Naive thymus-derived CD4-positive, alpha-beta T cell (primary cell): Measurements from ENCODE around the gene COL21A1. TPM values are rescaled to one million over a fixed set of nuclear protein-coding genes. Genes with fewer than 3 reads are reported as not detected.

Experiments
- ATAC-seq: fragments of 150-1000 bp; cut with Tn5 transposase; 2 replicates; pipeline ENCODE4 v1.10.0; 2021; ENCODE audit warnings: mild to moderate bottlenecking, moderate library complexity
- CTCF ChIA-PET: fragments of 350-600 bp; sonication (Branson Sonifier 250); formaldehyde crosslinking; loops from one replicate; lab custom pipeline; 2021; ENCODE audit warnings: antibody characterized with exemption; lab: Charles Lee
- POLR2A ChIA-PET: fragments of 350-600 bp; sonication (Branson Sonifier 250); formaldehyde crosslinking; loops from one replicate; lab custom pipeline; 2021; ENCODE audit warnings: antibody characterized with exemption, inconsistent platforms; lab: Charles Lee
- DNase-seq, 9 donors: peaks; one replicate each; pipeline versions ENCODE4 v3.0.0 to v3.0.0-alpha.2; 2020 to 2022; ENCODE audit warnings: mixed read lengths in 1 of 9
- H3K27ac ChIP-seq: one replicate; pipeline ENCODE4 v1.7.0; 2013; ENCODE audit warnings: mild to moderate bottlenecking, low read depth, low read length, moderate library complexity
- H3K27me3 ChIP-seq, 2 donors: one replicate each; pipeline ENCODE4 v1.7.0; 2013; ENCODE audit warnings: low read length in 2 of 2, mild to moderate bottlenecking in 2 of 2, moderate library complexity in 2 of 2; ENCODE audit not compliant: control insufficient read depth in 2 of 2, insufficient read depth in 2 of 2
- H3K36me3 ChIP-seq, 3 experiments: 1 replicate in 2 of 3; 2 replicates in 1 of 3; pipeline ENCODE4 v1.7.0; 2013; ENCODE audit warnings: low read length in 3 of 3, mild to moderate bottlenecking in 3 of 3, moderate library complexity in 1 of 3; ENCODE audit not compliant: insufficient read depth in 3 of 3, control insufficient read depth in 2 of 3
- H3K4me1 ChIP-seq, 2 donors: one replicate each; pipeline ENCODE4 v1.7.0; 2013; ENCODE audit warnings: low read length in 2 of 2, mild to moderate bottlenecking in 2 of 2, moderate library complexity in 1 of 2; ENCODE audit not compliant: control insufficient read depth in 2 of 2, insufficient read depth in 2 of 2
- H3K4me3 ChIP-seq: 2 replicates; pipeline ENCODE4 v1.7.0; 2013; ENCODE audit warnings: mild to moderate bottlenecking, low read length
- H3K9me3 ChIP-seq, 3 experiments: 1 replicate in 2 of 3; 2 replicates in 1 of 3; pipeline ENCODE4 v1.7.0; 2013; ENCODE audit warnings: low read length in 3 of 3; ENCODE audit not compliant: control insufficient read depth in 2 of 3
- H3K27ac Mint-ChIP-seq, 9 donors: one replicate each; pipeline ENCODE4 v1.8.0; 2020 to 2022; ENCODE audit warnings: mixed read lengths in 9 of 9, mild to moderate bottlenecking in 8 of 9, moderate library complexity in 5 of 9, inconsistent platforms in 2 of 9
- H3K27me3 Mint-ChIP-seq, 5 donors: one replicate each; pipeline ENCODE4 v1.8.0; 2021 to 2022; ENCODE audit warnings: mixed read lengths in 5 of 5, mild to moderate bottlenecking in 1 of 5
- H3K36me3 Mint-ChIP-seq, 5 donors: one replicate each; pipeline ENCODE4 v1.8.0; 2020 to 2022; ENCODE audit warnings: mixed read lengths in 5 of 5, mild to moderate bottlenecking in 3 of 5, inconsistent platforms in 1 of 5
- H3K4me1 Mint-ChIP-seq, 7 donors: one replicate each; pipeline ENCODE4 v1.8.0; 2020 to 2022; ENCODE audit warnings: mixed read lengths in 7 of 7, mild to moderate bottlenecking in 3 of 7, inconsistent platforms in 1 of 7
- H3K4me3 Mint-ChIP-seq, 10 donors: one replicate each; pipeline ENCODE4 v1.8.0; 2020 to 2022; ENCODE audit warnings: mild to moderate bottlenecking in 10 of 10, mixed read lengths in 10 of 10, moderate library complexity in 6 of 10, inconsistent platforms in 2 of 10
- H3K9me3 Mint-ChIP-seq, 11 donors: one replicate each; pipeline ENCODE4 v1.8.0; 2020 to 2022; ENCODE audit warnings: mixed read lengths in 11 of 11, mild to moderate bottlenecking in 4 of 11, inconsistent platforms in 1 of 11, moderate library complexity in 1 of 11
- intact Hi-C, 2 donors: fragments of 100-400 bp; cut with micrococcal nuclease; formaldehyde crosslinking; loops; one replicate each; pipeline ENCODE4 v1.15.1; 2023
- polyA plus RNA-seq, 2 donors: library from polyadenylated mRNA; unstranded; fragments of 300-500 nt; fragmentation: Illumina TruSeq; gene quantifications; one replicate each; pipeline ENCODE4 v1.2.3, GENCODE V29; 2021
- total RNA-seq, 6 experiments: library from RNA in 5 of 6; stranded (reverse) in 5 of 6; gene quantifications; 1 replicate in 5 of 6; 2 replicates in 1 of 6; pipeline ENCODE4 v1.2.3 and lab custom pipeline; 2021 to 2026

The COL21A1 gene
- total and polyA plus RNA-seq, 7 experiments from 2014 or later: not detected

GRCh38 chr6:56050530-56051201 lies 196.7 kb downstream of the COL21A1 start:
- no peak for ATAC-seq
- CTCF ChIA-PET: no interaction called here

GRCh38 chr6:56048601-56049000 lies 198.8 kb downstream of the COL21A1 start:
- no peak overlapping the region for H3K4me3 ChIP-seq
- H3K27me3 ChIP-seq: no peaks in the 10 kb centered on the region
- peaks cover 0 to 4% (median 0%) of the 10 kb centered on the region in 7 donors for H3K4me1 Mint-ChIP-seq
- ChIA-PET CTCF (no interaction called here), POLR2A (no interaction called here)
- intact Hi-C loops: no loop called here
- peaks cover 0 to 14% (median 2%) of the 10 kb centered on the region in 11 donors for H3K9me3 Mint-ChIP-seq
- ATAC-seq (no peak), DNase-seq (no peak)
- H3K36me3 Mint-ChIP-seq: no peaks in the 10 kb centered on the region
- no peak overlapping the region for H3K27ac ChIP-seq
- no peaks in the 10 kb centered on the region for H3K4me1 ChIP-seq
- H3K27me3 Mint-ChIP-seq: no peaks in the 10 kb centered on the region
- H3K4me3 Mint-ChIP-seq: no peak overlapping the region
- H3K36me3 ChIP-seq: no peaks in the 10 kb centered on the region
- H3K27ac Mint-ChIP-seq: no peak overlapping the region
- no peaks in the 10 kb centered on the region for H3K9me3 ChIP-seq

More at GRCh38 chr6:56050530-56051201, 196.7 kb downstream of the COL21A1 start:
- Mint-ChIP-seq H3K4me3 (no peak overlapping the region), H3K27me3 (no peaks in the 10 kb centered on the region), H3K27ac (no peak overlapping the region), H3K4me1 (peaks cover 0 to 4% (median 0%) of the 10 kb centered on the region in 7 donors), H3K36me3 (no peaks in the 10 kb centered on the region), H3K9me3 (peaks cover 0 to 14% (median 0%) of the 10 kb centered on the region in 11 donors)
- no peaks in the 10 kb centered on the region for H3K4me1 ChIP-seq
- H3K36me3 ChIP-seq: no peaks in the 10 kb centered on the region
- intact Hi-C loops: loop anchor here in 1 of 2 donors (1.0 kb wide), 1 partner anchor 8 kb away; no protein-coding TSS in a partner anchor
- POLR2A ChIA-PET: no interaction called here
- H3K4me3 ChIP-seq: no peak overlapping the region
- H3K27ac ChIP-seq: no peak overlapping the region
- no peak for DNase-seq
- no peaks in the 10 kb centered on the region for H3K27me3 ChIP-seq
- no peaks in the 10 kb centered on the region for H3K9me3 ChIP-seq

DNA sequence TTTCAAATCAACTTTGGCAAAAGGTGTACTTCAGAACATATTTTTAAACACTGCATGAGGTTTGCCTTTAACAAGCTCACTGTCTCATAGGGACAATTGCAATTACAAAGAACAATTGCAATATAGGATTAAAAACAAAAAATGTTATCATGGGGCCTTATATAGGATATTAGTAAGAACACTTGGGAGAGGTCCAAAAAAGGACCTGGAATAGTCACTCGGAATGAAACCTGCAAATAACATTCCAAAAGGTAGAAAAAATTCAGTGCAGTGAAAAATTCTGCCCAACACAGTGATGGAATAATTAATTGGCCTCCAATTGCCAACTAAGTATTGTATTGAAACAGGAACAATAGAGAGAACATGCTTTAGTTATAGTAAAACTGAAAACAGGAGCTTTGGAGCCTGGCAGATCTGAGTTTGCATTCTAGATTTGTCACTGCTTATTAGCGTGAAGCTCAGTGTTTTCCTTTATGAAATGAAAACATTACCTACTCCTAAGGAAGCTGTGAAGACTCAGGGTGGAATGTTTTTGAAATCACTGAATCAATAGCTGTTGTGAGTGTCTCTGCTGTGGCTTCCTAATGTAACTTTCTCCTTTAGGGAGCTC lies 199.3 kb downstream of the COL21A1 start:
- Mint-ChIP-seq H3K9me3 (peaks cover 0 to 14% (median 2%) of the 10 kb centered on the region in 11 donors), H3K27me3 (no peaks in the 10 kb centered on the region), H3K36me3 (no peaks in the 10 kb centered on the region), H3K4me1 (peaks cover 0 to 4% (median 0%) of the 10 kb centered on the region in 7 donors), H3K4me3 (no peak overlapping the region), H3K27ac (no peak overlapping the region)
- DNase-seq: no peak
- Histone ChIP-seq H3K4me1 (no peaks in the 10 kb centered on the region), H3K27me3 (no peaks in the 10 kb centered on the region), H3K27ac (no peak overlapping the region), H3K36me3 (no peaks in the 10 kb centered on the region), H3K9me3 (no peaks in the 10 kb centered on the region), H3K4me3 (no peak overlapping the region)
- intact Hi-C loops: no loop called here
- ATAC-seq: no peak
- CTCF ChIA-PET: no interaction called here
- POLR2A ChIA-PET: no interaction called here

GRCh38 chr6:56046576-56046975 lies 200.8 kb downstream of the COL21A1 start:
- Histone ChIP-seq H3K27ac (no peak overlapping the region), H3K27me3 (no peaks in the 10 kb centered on the region), H3K4me3 (no peak overlapping the region), H3K4me1 (no peaks in the 10 kb centered on the region), H3K9me3 (no peaks in the 10 kb centered on the region), H3K36me3 (no peaks in the 10 kb centered on the region)
- POLR2A ChIA-PET: no interaction called here
- H3K4me3 Mint-ChIP-seq: no peak overlapping the region
- intact Hi-C loops: no loop called here
- CTCF ChIA-PET: no interaction called here
- no peaks in the 10 kb centered on the region for H3K27me3 Mint-ChIP-seq
- no peak for DNase-seq
- ATAC-seq: no peak
- no peak overlapping the region for H3K27ac Mint-ChIP-seq
- no peaks in the 10 kb centered on the region for H3K36me3 Mint-ChIP-seq
- H3K4me1 Mint-ChIP-seq: peaks cover 0 to 4% (median 0%) of the 10 kb centered on the region in 7 donors
- peaks cover 0 to 14% (median 2%) of the 10 kb centered on the region in 11 donors for H3K9me3 Mint-ChIP-seq

DNA sequence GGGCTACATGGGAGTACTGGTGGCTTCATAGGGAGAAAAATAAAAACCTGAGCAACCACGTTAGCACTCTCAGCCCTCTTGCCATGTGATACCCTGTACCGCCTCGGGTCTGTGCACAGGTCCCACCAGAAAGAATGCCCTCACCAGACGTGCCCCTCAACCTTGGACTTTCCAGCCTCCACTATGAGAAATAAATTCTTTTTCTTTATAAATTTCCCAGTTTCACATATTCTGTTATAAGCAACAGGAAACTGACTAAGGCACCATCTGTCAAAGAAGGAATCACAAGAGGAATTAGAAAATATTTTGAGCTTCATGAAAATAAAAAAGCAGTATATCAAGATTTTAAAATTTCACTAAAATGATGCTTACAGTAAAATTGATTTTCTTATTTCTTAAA lies 203.6 kb downstream of the COL21A1 start:
- Histone ChIP-seq H3K4me1 (no peaks in the 10 kb centered on the region), H3K27ac (no peak overlapping the region), H3K9me3 (no peaks in the 10 kb centered on the region), H3K27me3 (no peaks in the 10 kb centered on the region), H3K4me3 (no peak overlapping the region), H3K36me3 (no peaks in the 10 kb centered on the region)
- Mint-ChIP-seq H3K36me3 (no peaks in the 10 kb centered on the region), H3K27ac (no peak overlapping the region), H3K4me3 (no peak overlapping the region), H3K27me3 (no peaks in the 10 kb centered on the region), H3K9me3 (peaks cover 0 to 13% (median 2%) of the 10 kb centered on the region in 11 donors), H3K4me1 (no peaks in the 10 kb centered on the region)
- DNase-seq (no peak), ATAC-seq (no peak)
- POLR2A ChIA-PET: no interaction called here
- CTCF ChIA-PET: no interaction called here
- intact Hi-C loops: no loop called here

- Mint-ChIP-seq H3K27me3 (no peaks in the 10 kb centered on the region), H3K9me3 (peaks cover 0 to 19% (median 2%) of the 10 kb centered on the region in 11 donors), H3K36me3 (no peaks in the 10 kb centered on the region), H3K27ac (no peak overlapping the region), H3K4me1 (no peaks in the 10 kb centered on the region), H3K4me3 (no peak overlapping the region)
- Histone ChIP-seq H3K4me1 (no peaks in the 10 kb centered on the region), H3K4me3 (no peak overlapping the region), H3K9me3 (no peaks in the 10 kb centered on the region), H3K36me3 (no peaks in the 10 kb centered on the region), H3K27ac (no peak overlapping the region), H3K27me3 (no peaks in the 10 kb centered on the region)
- no peak for DNase-seq
- ChIA-PET CTCF (no interaction called here), POLR2A (no interaction called here)
- no peak for ATAC-seq
- intact Hi-C loops: no loop called here
Measured at GRCh38 chr6:56043076-56043475, 204.3 kb downstream of the COL21A1 start.

GRCh38 chr6:56041591-56041990 lies 205.8 kb downstream of the COL21A1 start:
- Histone ChIP-seq H3K36me3 (no peaks in the 10 kb centered on the region), H3K27ac (no peak overlapping the region), H3K9me3 (no peaks in the 10 kb centered on the region), H3K4me3 (no peak overlapping the region), H3K27me3 (no peaks in the 10 kb centered on the region), H3K4me1 (no peaks in the 10 kb centered on the region)
- Mint-ChIP-seq H3K36me3 (no peaks in the 10 kb centered on the region), H3K27ac (no peak overlapping the region), H3K4me3 (no peak overlapping the region), H3K4me1 (no peaks in the 10 kb centered on the region), H3K9me3 (peaks cover 0 to 21% (median 4%) of the 10 kb centered on the region in 11 donors), H3K27me3 (no peaks in the 10 kb centered on the region)
- DNase-seq (no peak), ATAC-seq (no peak)
- CTCF ChIA-PET: no interaction called here
- intact Hi-C loops: no loop called here
- POLR2A ChIA-PET: no interaction called here
